Motor neuron (in vitro differentiated cells): Measurements from ENCODE around the gene SECISBP2L. TPM values are rescaled to one million over a fixed set of nuclear protein-coding genes. Genes with fewer than 3 reads are reported as not detected.
A peak's percentile ranks its signal among the peaks of the same experiment; 100 is the strongest.

Experiments
- ATAC-seq, 8 experiments: fragments of 200-7000 bp; cut with Tn5 transposase; replicated peaks in 6 of 8; 2 replicates each; pipeline ENCODE4 v1.8.0; 2021; ENCODE audit warnings: mild to moderate bottlenecking in 8 of 8, moderate library complexity in 8 of 8
- H3K27ac ChIP-seq, 2 donors: fragments of 250-450 bp; sonication (Bioruptor Pico); 2 replicates each; pipeline ENCODE4 v1.9.0; 2021; ENCODE audit warnings: antibody characterized with exemption in 2 of 2, mild to moderate bottlenecking in 2 of 2, moderate library complexity in 1 of 2
- H3K4me1 ChIP-seq, 2 donors: fragments of 250-450 bp; sonication (Bioruptor Pico); replicated peaks in 1 of 2; 2 replicates each; pipeline ENCODE4 v1.6.1; 2021; ENCODE audit warnings: antibody characterized with exemption in 2 of 2, mild to moderate bottlenecking in 2 of 2, moderate library complexity in 1 of 2
- H3K4me3 ChIP-seq, 5 donors: fragments of 250-450 bp; sonication (Bioruptor Pico); 2 replicates each; pipeline ENCODE4 v1.9.0; 2021; ENCODE audit warnings: antibody characterized with exemption in 5 of 5, mild to moderate bottlenecking in 5 of 5, moderate library complexity in 4 of 5
- WGBS, 10 experiments: fragments of 450-650 bp; shearing (Covaris generic); methylation state at CpG; one replicate each; pipeline ENCODE4 v1.0.0; 2022; 5-methylcytosine and 5-hydroxymethylcytosine counted together
- in situ Hi-C, 9 experiments: fragments of 400-800 bp; cut with MboI; loops; one replicate each; pipeline ENCODE4 v1.15.0; 2021; ENCODE audit warnings: low sequenced_read_pairs in 9 of 9, low pct_unique_long_range_greater_than_20kb in 2 of 9; ENCODE audit not compliant: unreplicated experiment in 9 of 9
- total RNA-seq, 8 experiments: library from RNA; unstranded; fragments of 300-600 nt; gene quantifications; 2 replicates each; pipeline versions ENCODE4 v1.2.3 to v1.2.4, GENCODE V29; 2022

The SECISBP2L gene
- total RNA-seq, 8 experiments from 2014 or later, result 27.1 to 58.8 (median 35.3) TPM

GRCh38 chr15:49066372-49066771, 20.1 kb upstream of the SECISBP2L start:
- in situ Hi-C loops, result no loop called here
- 33 to 100% (median 80%) methylated on average over 1 to 2 of the region's 2 CpGs; no CpG with 5 or more reads in 3 of the 10 experiments for WGBS, 10 experiments
- no peak overlapping the region for H3K4me3 ChIP-seq
- H3K4me1 ChIP-seq, result no peaks in the 10 kb centered on the region
- no peak overlapping the region for H3K27ac ChIP-seq
- no peak for ATAC-seq

DNA sequence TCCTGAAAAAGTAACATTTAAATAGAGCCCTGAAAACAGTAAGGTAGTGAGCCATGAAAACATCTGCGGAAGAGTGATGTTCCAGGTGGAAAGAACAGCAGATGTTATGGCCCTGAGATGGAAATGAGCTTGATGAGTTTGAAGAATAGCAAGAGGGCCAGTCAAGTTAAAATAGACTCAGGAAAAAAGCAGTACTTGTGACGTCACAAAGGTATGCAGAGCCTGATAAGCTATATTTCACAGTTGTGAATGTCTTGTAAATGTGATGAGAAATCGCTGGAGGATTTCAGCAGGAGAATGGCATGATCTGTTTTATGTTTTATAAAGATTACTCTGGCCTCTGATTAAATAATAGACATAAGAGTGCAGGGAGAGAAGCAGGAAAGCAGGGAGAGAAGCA, 18.6 kb upstream of the SECISBP2L start:
- WGBS, 10 experiments, result 14 to 93% (median 74%) methylated on average over 1 to 3 of the region's 3 CpGs
- in situ Hi-C loops, result no loop called here
- no peak for ATAC-seq
- no peaks in the 10 kb centered on the region for H3K4me1 ChIP-seq
- H3K27ac ChIP-seq, result no peak overlapping the region
- no peak overlapping the region for H3K4me3 ChIP-seq

DNA sequence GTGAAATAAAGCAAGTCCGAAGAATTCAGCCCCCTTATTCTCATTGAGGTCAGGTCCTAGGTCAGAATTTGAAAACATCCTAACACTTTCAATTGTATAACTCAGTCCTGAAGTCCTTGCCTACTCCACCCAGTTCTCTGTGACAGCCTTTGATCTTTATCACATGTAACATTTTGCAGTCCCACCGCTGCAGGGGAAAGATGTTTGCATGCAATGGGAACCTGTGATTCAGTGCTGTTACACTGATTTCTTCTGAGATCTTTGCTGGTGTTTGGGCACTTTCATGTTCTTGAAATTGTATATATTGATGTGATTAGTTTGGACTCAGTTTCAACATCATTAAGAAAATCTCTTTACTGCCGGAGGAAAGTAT, 18.0 kb upstream of the SECISBP2L start:
- no peak overlapping the region for H3K4me3 ChIP-seq
- H3K4me1 ChIP-seq, result no peaks in the 10 kb centered on the region
- no peak overlapping the region for H3K27ac ChIP-seq
- 20 to 100% (median 54%) methylated on average over 1 to 3 of the region's 3 CpGs for WGBS, 10 experiments
- in situ Hi-C loops, result no loop called here
- ATAC-seq, result peak in 2 of 8 experiments; percentile 45 to 56

DNA sequence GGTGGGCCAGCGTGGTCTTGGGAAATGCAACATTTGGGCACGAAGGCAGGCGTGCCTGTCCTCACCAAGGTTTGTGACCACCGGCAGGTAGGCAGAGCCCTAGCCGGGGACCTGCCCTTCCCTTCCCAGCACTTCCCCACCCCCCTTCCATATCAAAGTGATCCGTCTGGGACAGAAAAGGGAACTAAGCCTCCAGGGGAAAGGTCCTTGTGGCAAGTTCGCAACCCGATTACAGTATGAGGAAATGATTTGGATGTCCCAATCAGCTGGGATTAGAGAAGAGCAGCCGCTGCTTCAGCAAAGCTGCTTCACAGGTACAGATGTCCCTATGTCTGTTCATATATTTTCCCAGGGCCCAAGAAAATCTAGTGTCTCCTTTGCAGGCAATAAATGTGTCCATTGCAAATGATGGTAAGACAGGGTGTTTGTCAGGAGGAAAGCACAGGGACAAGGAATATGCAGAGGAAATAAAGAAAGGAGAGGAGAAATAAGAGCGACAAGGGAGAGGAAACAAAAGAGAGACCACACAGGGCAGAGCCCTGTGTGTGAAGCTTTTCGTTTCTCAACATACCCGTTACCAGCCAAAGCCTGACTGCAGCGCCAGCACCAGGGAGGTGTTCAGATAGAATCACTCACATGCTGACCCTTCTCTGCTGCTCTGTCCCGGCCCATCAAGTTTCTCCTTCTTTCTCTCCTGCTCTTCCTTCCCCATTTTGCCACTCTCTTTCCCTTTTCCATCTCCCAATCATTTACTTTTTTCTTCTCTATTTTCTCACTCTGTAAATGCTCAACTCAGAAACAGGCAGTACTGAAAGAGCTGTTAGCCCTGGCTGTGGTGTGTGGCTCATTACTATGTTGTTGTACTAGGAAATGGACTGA, 17.4 kb upstream of the SECISBP2L start:
- no peak overlapping the region for H3K27ac ChIP-seq
- H3K4me3 ChIP-seq, result no peak overlapping the region
- ATAC-seq, result peak in 1 of 8 experiments; percentile 67
- WGBS, 10 experiments, result 41 to 80% (median 60%) methylated on average over 1 to 10 of the region's 14 CpGs
- in situ Hi-C loops, result no loop called here
- no peaks in the 10 kb centered on the region for H3K4me1 ChIP-seq

- 68 to 91% (median 86%) methylated on average over 3 to 8 of the region's 13 CpGs; no CpG with 5 or more reads in 3 of the 10 experiments for WGBS, 10 experiments
- Histone ChIP-seq H3K4me1 (no peaks in the 10 kb centered on the region), H3K4me3 (no peak overlapping the region)
Measured at GRCh38 chr15:49062900-49063299, 16.7 kb upstream of the SECISBP2L start.

GRCh38 chr15:49060710-49061495, 14.7 kb upstream of the SECISBP2L start:
- in situ Hi-C loops, result no loop called here
- 71 to 100% (median 93%) methylated on average over 1 to 4 of the region's 4 CpGs for WGBS, 10 experiments
- Histone ChIP-seq H3K4me1 (no peaks in the 10 kb centered on the region), H3K27ac (no peak overlapping the region), H3K4me3 (no peak overlapping the region)
- ATAC-seq, result no peak

More at GRCh38 chr15:49062900-49063299, 16.7 kb upstream of the SECISBP2L start:
- ATAC-seq, result no peak
- H3K27ac ChIP-seq, result no peak overlapping the region
- in situ Hi-C loops, result no loop called here

GRCh38 chr15:49059491-49059890, 13.2 kb upstream of the SECISBP2L start:
- no peak for ATAC-seq
- WGBS, 10 experiments, result 78 to 100% (median 92%) methylated on average over 3 of the region's 3 CpGs; no CpG with 5 or more reads in 1 of the 10 experiments
- no peaks in the 10 kb centered on the region for H3K4me1 ChIP-seq
- no peak overlapping the region for H3K27ac ChIP-seq
- in situ Hi-C loops, result no loop called here
- no peak overlapping the region for H3K4me3 ChIP-seq

DNA sequence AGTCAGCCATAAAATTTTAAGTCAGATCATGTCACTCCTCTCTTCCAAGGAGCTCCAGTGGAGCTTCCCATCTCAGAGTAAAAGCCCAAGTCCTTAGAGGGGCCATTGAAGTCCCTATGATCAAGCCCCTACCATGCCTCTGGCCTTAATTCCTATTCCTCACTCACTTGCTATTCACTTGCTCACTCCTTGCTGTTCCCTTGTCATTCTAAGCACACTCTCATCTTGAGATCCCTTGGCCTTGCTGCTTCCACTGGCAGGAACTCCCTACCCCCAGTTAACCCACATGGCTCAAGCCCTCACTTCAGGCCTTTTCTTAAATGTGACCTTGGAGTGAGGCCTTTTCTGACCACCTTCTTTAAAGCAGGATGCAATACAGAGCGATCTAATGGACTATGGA, 12.3 kb upstream of the SECISBP2L start:
- no peak for ATAC-seq
- Histone ChIP-seq H3K4me3 (no peak overlapping the region), H3K27ac (no peak overlapping the region), H3K4me1 (no peaks in the 10 kb centered on the region)
- 63 to 100% (median 86%) methylated on average over 1 of the region's 1 CpG; no CpG with 5 or more reads in 3 of the 10 experiments for WGBS, 10 experiments
- in situ Hi-C loops, result no loop called here

- in situ Hi-C loops, result no loop called here
- Histone ChIP-seq H3K4me1 (no peaks in the 10 kb centered on the region), H3K4me3 (no peak overlapping the region), H3K27ac (no peak overlapping the region)
- ATAC-seq, result no peak
- 48 to 75% (median 69%) methylated on average over 1 to 2 of the region's 2 CpGs; no CpG with 5 or more reads in 2 of the 10 experiments for WGBS, 10 experiments
Measured at GRCh38 chr15:49055630-49056029, 9.4 kb upstream of the SECISBP2L start.

GRCh38 chr15:49052662-49053061, 6.4 kb upstream of the SECISBP2L start:
- in situ Hi-C loops, result no loop called here
- no peak overlapping the region for H3K4me3 ChIP-seq
- no peaks in the 10 kb centered on the region for H3K4me1 ChIP-seq
- no peak for ATAC-seq
- no peak overlapping the region for H3K27ac ChIP-seq
- 65 to 100% (median 85%) methylated on average over 1 to 4 of the region's 4 CpGs for WGBS, 10 experiments

GRCh38 chr15:49047456-49047855, 1.2 kb upstream of the SECISBP2L start:
- H3K27ac ChIP-seq, result no peak overlapping the region
- ATAC-seq, result no peak
- no peak overlapping the region for H3K4me3 ChIP-seq
- in situ Hi-C loops, result no loop called here
- peaks cover 8 to 13% of the 10 kb centered on the region in 2 donors for H3K4me1 ChIP-seq

DNA sequence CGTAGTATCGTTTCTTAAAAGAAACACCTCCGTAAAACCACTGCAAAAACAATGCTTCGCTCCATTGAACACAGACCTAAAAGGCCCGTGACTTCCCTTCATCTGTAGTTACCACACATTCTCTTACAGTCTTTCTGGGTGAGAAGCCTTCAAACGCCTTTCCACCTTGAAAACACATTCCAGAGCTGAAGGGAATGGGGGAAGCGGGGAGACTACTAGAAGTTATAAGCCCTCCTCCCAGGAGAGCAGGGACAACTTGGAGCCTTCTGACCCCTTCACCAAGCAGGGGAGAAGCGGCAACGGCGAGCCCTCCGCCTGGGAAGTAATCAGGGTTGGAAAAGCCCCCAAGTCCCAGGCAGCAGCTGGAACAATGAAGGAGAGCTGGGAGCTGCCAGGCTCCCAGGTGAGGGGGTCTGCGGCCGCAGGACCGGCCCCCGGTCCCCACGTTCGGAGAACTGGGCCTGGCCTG, 461 bp downstream of the SECISBP2L start:
- peak overlapping the region; percentile 78 to 89 for H3K27ac ChIP-seq
- peak overlapping the region; percentile 49 to 99 (median 86) for H3K4me3 ChIP-seq
- H3K4me1 ChIP-seq, result peaks cover 8 to 13% of the 10 kb centered on the region in 2 donors
- ATAC-seq, result peak in 4 of 8 experiments; percentile 2 to 44 (median 20)
- WGBS, 10 experiments, result 0 to 2% (median 1%) methylated on average over 3 to 11 of the region's 17 CpGs
- in situ Hi-C loops, result no loop called here
